HG03442 (cell line): ENCODE data around the gene FGD6.
A peak's percentile ranks its signal among the peaks of the same experiment; 100 is the strongest.
"Not testable (repeated sequence)": the region's sequence is repeated elsewhere in the genome, so short reads cannot be mapped to it uniquely, and the experiment has no call there.

ENCODE experiments used
- ATAC-seq: cut with Tn5 transposase; IDR thresholded peaks from one replicate; pipeline ENCODE4 v1.9.1; 2021; ENCODE audit warnings: mild to moderate bottlenecking, moderate library complexity; ENCODE audit not compliant: unreplicated experiment

Gene FGD6

GRCh38 chr12:95217377-95218149 is at the start of gene FGD6, which contains the start of gene VEZT:
Gene FGD6 (minus strand): TSS chr12:95217467. CDS start chr12:95217240, 227 bp downstream.
Gene VEZT (plus strand): TSS chr12:95217807. CDS start chr12:95217851, 44 bp downstream.
- ATAC-seq: peak; percentile 94

- no peak for ATAC-seq
Measured at GRCh38 chr12:95266254-95266653, 49.0 kb upstream of the FGD6 start.

GRCh38 chr12:95265765-95266164 is 48.5 kb upstream of the FGD6 start:
- no peak for ATAC-seq

- no peak for ATAC-seq
Measured at GRCh38 chr12:95262808-95263207, 45.5 kb upstream of the FGD6 start.

- no peak for ATAC-seq
Measured at GRCh38 chr12:95261109-95261508, 43.8 kb upstream of the FGD6 start.

- no peak for ATAC-seq
Measured at GRCh38 chr12:95259368-95259767, 42.1 kb upstream of the FGD6 start.

- no peak for ATAC-seq
Measured at GRCh38 chr12:95258803-95259202, 41.5 kb upstream of the FGD6 start.

- no peak for ATAC-seq
Measured at GRCh38 chr12:95258151-95258550, 40.9 kb upstream of the FGD6 start.

GRCh38 chr12:95257541-95257940 is 40.3 kb upstream of the FGD6 start:
- ATAC-seq: no peak

GRCh38 chr12:95253386-95253785 is 36.1 kb upstream of the FGD6 start:
- ATAC-seq: no peak

- ATAC-seq: no peak
Measured at GRCh38 chr12:95248604-95249360, 31.5 kb upstream of the FGD6 start.

GRCh38 chr12:95248095-95248494 is 30.8 kb upstream of the FGD6 start:
- no peak for ATAC-seq

- ATAC-seq: no peak
Measured at GRCh38 chr12:95244350-95244749, 27.1 kb upstream of the FGD6 start.

GRCh38 chr12:95243497-95244183 is 26.4 kb upstream of the FGD6 start:
- ATAC-seq: no peak

- ATAC-seq: no peak
Measured at GRCh38 chr12:95241761-95242506, 24.7 kb upstream of the FGD6 start.

GRCh38 chr12:95241138-95241537 is 23.9 kb upstream of the FGD6 start:
- ATAC-seq: not testable (repeated sequence)

- ATAC-seq: no peak
Measured at GRCh38 chr12:95240556-95240955, 23.3 kb upstream of the FGD6 start.

GRCh38 chr12:95239835-95240234 is 22.6 kb upstream of the FGD6 start:
- ATAC-seq: not testable (repeated sequence)

- ATAC-seq: no peak
Measured at GRCh38 chr12:95239216-95239615, 21.9 kb upstream of the FGD6 start.

GRCh38 chr12:95238150-95238549 is 20.9 kb upstream of the FGD6 start:
- no peak for ATAC-seq

GRCh38 chr12:95237315-95237714 is 20.0 kb upstream of the FGD6 start:
- no peak for ATAC-seq
